Measurements from ENCODE around the gene TSFM.
"Not testable (repeated sequence)": the region's sequence is repeated elsewhere in the genome, so short reads cannot be mapped to it uniquely, and the experiment has no call there.

TSFM gene

DNA sequence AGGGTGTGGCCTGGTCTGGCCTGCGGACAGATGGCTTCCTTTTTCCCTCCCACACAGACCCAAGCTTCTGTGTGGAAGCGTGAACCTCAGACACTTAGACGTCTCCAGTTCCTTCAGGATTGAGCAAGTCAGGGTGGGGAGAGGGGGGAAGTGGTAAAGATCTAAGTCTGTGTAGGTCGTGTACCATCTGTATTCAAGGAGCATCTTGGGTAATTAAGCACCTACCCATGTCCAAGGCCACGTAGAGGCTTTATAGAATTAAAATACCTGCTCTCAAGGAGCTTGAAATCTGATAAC is 34.2 kb downstream of the TSFM start:
- TF ChIP-seq, protein P1, sequence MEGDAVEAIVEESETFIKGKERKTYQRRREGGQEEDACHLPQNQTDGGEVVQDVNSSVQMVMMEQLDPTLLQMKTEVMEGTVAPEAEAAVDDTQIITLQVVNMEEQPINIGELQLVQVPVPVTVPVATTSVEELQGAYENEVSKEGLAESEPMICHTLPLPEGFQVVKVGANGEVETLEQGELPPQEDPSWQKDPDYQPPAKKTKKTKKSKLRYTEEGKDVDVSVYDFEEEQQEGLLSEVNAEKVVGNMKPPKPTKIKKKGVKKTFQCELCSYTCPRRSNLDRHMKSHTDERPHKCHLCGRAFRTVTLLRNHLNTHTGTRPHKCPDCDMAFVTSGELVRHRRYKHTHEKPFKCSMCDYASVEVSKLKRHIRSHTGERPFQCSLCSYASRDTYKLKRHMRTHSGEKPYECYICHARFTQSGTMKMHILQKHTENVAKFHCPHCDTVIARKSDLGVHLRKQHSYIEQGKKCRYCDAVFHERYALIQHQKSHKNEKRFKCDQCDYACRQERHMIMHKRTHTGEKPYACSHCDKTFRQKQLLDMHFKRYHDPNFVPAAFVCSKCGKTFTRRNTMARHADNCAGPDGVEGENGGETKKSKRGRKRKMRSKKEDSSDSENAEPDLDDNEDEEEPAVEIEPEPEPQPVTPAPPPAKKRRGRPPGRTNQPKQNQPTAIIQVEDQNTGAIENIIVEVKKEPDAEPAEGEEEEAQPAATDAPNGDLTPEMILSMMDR (IDR thresholded peaks at IDR 0.05; ENCODE audit: low read depth, low read length) = no peak
- no peak overlapping the region for H3K4me3 ChIP-seq (ENCODE audit: low read depth, low read length)

- TF ChIP-seq, protein P1 (IDR thresholded peaks at IDR 0.05; ENCODE audit: low read depth, low read length) = no peak
- H3K4me3 ChIP-seq (ENCODE audit: low read depth, low read length) = no peak overlapping the region
Observed at GRCh38 chr12:57817261-57817989, 34.8 kb downstream of the TSFM start.

- H3K4me3 ChIP-seq (ENCODE audit: low read depth, low read length) = not testable (repeated sequence)
Observed at GRCh38 chr12:57817990-57818331, 35.4 kb downstream of the TSFM start.

- not testable (repeated sequence) for H3K4me3 ChIP-seq (ENCODE audit: low read depth, low read length)
Observed at GRCh38 chr12:57820119-57820518, 37.5 kb downstream of the TSFM start.

GRCh38 chr12:57821015-57821414 is 38.4 kb downstream of the TSFM start:
- H3K4me3 ChIP-seq (ENCODE audit: low read depth, low read length) = not testable (repeated sequence)

- TF ChIP-seq, protein P1 (IDR thresholded peaks at IDR 0.05; ENCODE audit: low read depth, low read length) = no peak
Observed at GRCh38 chr12:57821474-57822214, 39.1 kb downstream of the TSFM start.

DNA sequence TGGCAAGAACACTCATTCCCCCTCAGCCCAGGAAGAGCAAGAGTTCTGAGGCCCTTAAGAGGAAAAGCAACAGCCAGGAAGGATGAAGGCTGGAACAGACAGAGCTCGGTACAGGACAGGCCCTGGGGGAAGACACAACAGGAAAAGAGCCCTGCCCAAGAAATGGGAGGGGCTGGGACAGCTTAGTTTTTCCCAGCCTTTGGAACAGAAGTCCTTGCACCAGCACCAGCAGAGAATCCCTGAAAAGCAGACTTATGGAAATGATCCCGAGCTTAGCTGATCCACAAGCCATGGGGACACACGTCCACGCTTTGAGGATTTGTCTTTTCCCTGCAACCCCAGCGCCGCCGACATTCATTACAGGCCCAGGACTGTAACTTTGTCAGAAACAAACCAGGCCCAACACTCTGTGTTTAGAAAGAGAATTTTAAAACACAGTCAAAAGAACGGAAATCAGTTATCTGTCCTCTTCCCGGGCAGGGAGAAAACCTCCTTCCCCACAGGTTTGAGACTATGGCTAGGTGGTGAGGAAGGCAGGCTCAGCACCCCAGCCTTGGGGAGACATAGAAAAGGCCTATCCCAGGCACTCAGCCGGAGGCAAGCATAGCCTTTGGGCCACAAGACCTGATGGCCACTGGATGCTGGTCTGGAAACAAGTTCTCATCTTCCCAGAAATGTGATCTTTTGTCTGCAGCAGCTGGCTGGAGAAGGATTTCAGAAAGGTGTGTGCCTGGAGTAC is 40.0 kb downstream of the TSFM start:
- no peak overlapping the region for H3K4me3 ChIP-seq (ENCODE audit: low read depth, low read length)
- TF ChIP-seq, protein P1 (IDR thresholded peaks at IDR 0.05; ENCODE audit: low read depth, low read length) = no peak

More at GRCh38 chr12:57821474-57822214, 39.1 kb downstream of the TSFM start:
- H3K4me3 ChIP-seq (ENCODE audit: low read depth, low read length) = no peak overlapping the region

- TF ChIP-seq, protein P1 (IDR thresholded peaks at IDR 0.05; ENCODE audit: low read depth, low read length) = no peak
Observed at GRCh38 chr12:57823131-57823907, 40.7 kb downstream of the TSFM start.

More at GRCh38 chr12:57823131-57823907, 40.7 kb downstream of the TSFM start:
- no peak overlapping the region for H3K4me3 ChIP-seq (ENCODE audit: low read depth, low read length)
